HEK293 (cell line): ENCODE results near the gene EFNB1.

ENCODE experiments used
- BCL11A ChIP-seq: fragments of 450-650 bp; formaldehyde crosslinking; IDR thresholded peaks from 2 replicates; pipeline ENCODE4 v1.5.1; 2016; ENCODE audit warnings: low read depth, missing biosample characterization, missing genetic modification characterization
- EGR2 ChIP-seq: fragments of 450-650 bp; formaldehyde crosslinking; IDR thresholded peaks from 2 replicates; pipeline ENCODE4 v1.5.1; 2016; ENCODE audit warnings: low read depth, missing biosample characterization, missing genetic modification characterization
- MYNN ChIP-seq: fragments of 450-650 bp; formaldehyde crosslinking; IDR thresholded peaks from 2 replicates; pipeline ENCODE4 v1.5.1; 2016; ENCODE audit warnings: missing biosample characterization, missing genetic modification characterization, borderline replicate concordance
- ZBTB21 ChIP-seq: fragments of 450-650 bp; formaldehyde crosslinking; IDR thresholded peaks from 2 replicates; pipeline ENCODE4 v1.5.1; 2017; ENCODE audit warnings: missing biosample characterization, missing genetic modification characterization
- ZNF555 ChIP-seq: fragments of 450-650 bp; formaldehyde crosslinking; conservative IDR thresholded peaks from 2 replicates; pipeline ENCODE4 v1.5.1; 2017; ENCODE audit warnings: missing biosample characterization, mild to moderate bottlenecking, missing genetic modification characterization, inconsistent platforms
- ZNF621 ChIP-seq: fragments of 450-650 bp; formaldehyde crosslinking; IDR thresholded peaks from 2 replicates; pipeline ENCODE4 v1.5.1; 2017; ENCODE audit warnings: missing biosample characterization, missing genetic modification characterization
- ZNF629 ChIP-seq: fragments of 450-650 bp; formaldehyde crosslinking; IDR thresholded peaks from 2 replicates; pipeline ENCODE4 v1.5.1; 2017; ENCODE audit warnings: missing biosample characterization, missing genetic modification characterization
- TF ChIP-seq, protein P1 (sequence below): fragments of 450-650 bp; formaldehyde crosslinking; IDR thresholded peaks from 2 replicates; pipeline ENCODE4 v1.5.1; 2016; ENCODE audit warnings: missing biosample characterization, missing genetic modification characterization
- TF ChIP-seq, protein P2 (sequence below): sonication (generic); formaldehyde crosslinking; IDR thresholded peaks from 2 replicates; pipeline ENCODE4 v1.8.1; 2022; ENCODE audit warnings: mild to moderate bottlenecking, moderate library complexity, missing genetic modification reagents
- TF ChIP-seq, protein P3 (sequence below): fragments of 450-650 bp; formaldehyde crosslinking; IDR thresholded peaks from 2 replicates; pipeline ENCODE4 v1.5.1; 2016; ENCODE audit warnings: missing biosample characterization, missing genetic modification characterization
- TF ChIP-seq, protein P4 (sequence below): fragments of 450-650 bp; formaldehyde crosslinking; IDR thresholded peaks from 2 replicates; pipeline ENCODE4 v1.5.1; 2016; ENCODE audit warnings: missing biosample characterization, missing genetic modification characterization
- TF ChIP-seq, protein P5 (sequence below): fragments of 450-650 bp; formaldehyde crosslinking; IDR thresholded peaks from 2 replicates; pipeline ENCODE4 v1.5.1; 2017; ENCODE audit warnings: missing biosample characterization, missing genetic modification characterization
- TF ChIP-seq, protein P6 (sequence below): IDR thresholded peaks from 2 replicates; pipeline ENCODE4 v1.6.1; 2011; ENCODE audit warnings: mild to moderate bottlenecking, low read depth, low read length, borderline replicate concordance

DNA sequence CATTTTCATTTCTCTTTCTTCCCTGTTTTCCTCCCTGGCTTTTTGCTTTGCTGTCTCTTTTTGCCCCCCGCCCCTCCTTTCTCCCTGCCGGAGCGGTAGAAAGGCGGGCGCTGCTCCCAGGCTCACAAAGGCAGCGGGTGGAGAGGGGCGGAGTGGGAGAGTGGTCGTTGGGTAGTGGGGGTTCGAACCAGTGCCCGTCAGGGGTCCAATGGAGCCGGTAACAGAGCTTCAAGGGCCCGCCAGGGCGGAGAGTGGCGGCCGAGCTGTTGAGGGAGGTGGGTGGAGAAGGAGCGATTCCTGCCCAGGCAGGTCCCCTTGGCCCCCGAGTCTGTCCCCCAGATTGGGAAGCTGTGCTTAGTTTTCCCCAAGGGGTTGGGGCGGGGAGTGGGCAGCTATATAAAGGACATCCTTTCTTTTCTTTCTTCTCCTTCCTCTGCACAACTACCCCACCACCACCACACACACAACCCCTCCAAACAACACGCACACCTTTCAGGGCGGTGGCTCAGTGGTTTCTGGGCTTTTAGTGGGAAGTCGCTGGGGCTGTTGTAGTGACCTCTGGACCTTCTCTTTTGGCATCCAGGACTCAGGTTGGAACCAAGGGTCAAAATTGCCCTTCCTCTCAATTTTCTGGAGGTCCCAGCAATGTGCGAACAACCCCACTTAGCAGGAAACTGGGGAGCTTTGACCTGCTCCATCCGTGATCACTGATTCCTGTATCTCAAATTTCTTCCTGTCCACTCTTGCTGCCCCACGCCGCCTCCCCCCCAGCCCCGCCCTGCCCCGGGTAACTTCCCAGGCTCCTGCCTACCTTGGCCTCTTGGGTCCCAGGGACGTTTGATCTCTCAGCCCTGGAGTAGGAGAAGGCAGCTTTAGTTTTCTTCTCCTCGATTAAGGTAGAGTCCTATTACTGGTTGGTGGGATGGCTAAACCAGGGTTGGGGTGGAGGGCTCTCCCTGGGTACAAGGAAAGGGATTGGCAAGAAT lies 1.9 kb downstream of the EFNB1 start:
- TF ChIP-seq, protein P1, sequence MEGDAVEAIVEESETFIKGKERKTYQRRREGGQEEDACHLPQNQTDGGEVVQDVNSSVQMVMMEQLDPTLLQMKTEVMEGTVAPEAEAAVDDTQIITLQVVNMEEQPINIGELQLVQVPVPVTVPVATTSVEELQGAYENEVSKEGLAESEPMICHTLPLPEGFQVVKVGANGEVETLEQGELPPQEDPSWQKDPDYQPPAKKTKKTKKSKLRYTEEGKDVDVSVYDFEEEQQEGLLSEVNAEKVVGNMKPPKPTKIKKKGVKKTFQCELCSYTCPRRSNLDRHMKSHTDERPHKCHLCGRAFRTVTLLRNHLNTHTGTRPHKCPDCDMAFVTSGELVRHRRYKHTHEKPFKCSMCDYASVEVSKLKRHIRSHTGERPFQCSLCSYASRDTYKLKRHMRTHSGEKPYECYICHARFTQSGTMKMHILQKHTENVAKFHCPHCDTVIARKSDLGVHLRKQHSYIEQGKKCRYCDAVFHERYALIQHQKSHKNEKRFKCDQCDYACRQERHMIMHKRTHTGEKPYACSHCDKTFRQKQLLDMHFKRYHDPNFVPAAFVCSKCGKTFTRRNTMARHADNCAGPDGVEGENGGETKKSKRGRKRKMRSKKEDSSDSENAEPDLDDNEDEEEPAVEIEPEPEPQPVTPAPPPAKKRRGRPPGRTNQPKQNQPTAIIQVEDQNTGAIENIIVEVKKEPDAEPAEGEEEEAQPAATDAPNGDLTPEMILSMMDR (tag by site-specific recombination) = no peak
- TF ChIP-seq, protein P2, sequence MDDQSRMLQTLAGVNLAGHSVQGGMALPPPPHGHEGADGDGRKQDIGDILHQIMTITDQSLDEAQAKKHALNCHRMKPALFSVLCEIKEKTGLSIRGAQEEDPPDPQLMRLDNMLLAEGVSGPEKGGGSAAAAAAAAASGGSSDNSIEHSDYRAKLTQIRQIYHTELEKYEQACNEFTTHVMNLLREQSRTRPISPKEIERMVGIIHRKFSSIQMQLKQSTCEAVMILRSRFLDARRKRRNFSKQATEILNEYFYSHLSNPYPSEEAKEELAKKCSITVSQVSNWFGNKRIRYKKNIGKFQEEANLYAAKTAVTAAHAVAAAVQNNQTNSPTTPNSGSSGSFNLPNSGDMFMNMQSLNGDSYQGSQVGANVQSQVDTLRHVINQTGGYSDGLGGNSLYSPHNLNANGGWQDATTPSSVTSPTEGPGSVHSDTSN (CRISPR knock-in tag) = no peak
- TF ChIP-seq EGR2 (peak; percentile 66), ZNF629 (tag by site-specific recombination) (no peak), BCL11A (no peak), ZBTB21 (no peak), ZNF555 (no peak), MYNN (tag by site-specific recombination) (no peak), ZNF621 (no peak)
- TF ChIP-seq, protein P3, sequence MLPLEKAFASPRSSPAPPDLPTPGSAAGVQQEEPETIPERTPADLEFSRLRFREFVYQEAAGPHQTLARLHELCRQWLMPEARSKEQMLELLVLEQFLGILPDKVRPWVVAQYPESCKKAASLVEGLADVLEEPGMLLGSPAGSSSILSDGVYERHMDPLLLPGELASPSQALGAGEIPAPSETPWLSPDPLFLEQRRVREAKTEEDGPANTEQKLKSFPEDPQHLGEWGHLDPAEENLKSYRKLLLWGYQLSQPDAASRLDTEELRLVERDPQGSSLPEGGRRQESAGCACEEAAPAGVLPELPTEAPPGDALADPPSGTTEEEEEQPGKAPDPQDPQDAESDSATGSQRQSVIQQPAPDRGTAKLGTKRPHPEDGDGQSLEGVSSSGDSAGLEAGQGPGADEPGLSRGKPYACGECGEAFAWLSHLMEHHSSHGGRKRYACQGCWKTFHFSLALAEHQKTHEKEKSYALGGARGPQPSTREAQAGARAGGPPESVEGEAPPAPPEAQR (tag by site-specific recombination) = no peak
- TF ChIP-seq, protein P4, sequence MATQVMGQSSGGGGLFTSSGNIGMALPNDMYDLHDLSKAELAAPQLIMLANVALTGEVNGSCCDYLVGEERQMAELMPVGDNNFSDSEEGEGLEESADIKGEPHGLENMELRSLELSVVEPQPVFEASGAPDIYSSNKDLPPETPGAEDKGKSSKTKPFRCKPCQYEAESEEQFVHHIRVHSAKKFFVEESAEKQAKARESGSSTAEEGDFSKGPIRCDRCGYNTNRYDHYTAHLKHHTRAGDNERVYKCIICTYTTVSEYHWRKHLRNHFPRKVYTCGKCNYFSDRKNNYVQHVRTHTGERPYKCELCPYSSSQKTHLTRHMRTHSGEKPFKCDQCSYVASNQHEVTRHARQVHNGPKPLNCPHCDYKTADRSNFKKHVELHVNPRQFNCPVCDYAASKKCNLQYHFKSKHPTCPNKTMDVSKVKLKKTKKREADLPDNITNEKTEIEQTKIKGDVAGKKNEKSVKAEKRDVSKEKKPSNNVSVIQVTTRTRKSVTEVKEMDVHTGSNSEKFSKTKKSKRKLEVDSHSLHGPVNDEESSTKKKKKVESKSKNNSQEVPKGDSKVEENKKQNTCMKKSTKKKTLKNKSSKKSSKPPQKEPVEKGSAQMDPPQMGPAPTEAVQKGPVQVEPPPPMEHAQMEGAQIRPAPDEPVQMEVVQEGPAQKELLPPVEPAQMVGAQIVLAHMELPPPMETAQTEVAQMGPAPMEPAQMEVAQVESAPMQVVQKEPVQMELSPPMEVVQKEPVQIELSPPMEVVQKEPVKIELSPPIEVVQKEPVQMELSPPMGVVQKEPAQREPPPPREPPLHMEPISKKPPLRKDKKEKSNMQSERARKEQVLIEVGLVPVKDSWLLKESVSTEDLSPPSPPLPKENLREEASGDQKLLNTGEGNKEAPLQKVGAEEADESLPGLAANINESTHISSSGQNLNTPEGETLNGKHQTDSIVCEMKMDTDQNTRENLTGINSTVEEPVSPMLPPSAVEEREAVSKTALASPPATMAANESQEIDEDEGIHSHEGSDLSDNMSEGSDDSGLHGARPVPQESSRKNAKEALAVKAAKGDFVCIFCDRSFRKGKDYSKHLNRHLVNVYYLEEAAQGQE = no peak
- TF ChIP-seq, protein P5, sequence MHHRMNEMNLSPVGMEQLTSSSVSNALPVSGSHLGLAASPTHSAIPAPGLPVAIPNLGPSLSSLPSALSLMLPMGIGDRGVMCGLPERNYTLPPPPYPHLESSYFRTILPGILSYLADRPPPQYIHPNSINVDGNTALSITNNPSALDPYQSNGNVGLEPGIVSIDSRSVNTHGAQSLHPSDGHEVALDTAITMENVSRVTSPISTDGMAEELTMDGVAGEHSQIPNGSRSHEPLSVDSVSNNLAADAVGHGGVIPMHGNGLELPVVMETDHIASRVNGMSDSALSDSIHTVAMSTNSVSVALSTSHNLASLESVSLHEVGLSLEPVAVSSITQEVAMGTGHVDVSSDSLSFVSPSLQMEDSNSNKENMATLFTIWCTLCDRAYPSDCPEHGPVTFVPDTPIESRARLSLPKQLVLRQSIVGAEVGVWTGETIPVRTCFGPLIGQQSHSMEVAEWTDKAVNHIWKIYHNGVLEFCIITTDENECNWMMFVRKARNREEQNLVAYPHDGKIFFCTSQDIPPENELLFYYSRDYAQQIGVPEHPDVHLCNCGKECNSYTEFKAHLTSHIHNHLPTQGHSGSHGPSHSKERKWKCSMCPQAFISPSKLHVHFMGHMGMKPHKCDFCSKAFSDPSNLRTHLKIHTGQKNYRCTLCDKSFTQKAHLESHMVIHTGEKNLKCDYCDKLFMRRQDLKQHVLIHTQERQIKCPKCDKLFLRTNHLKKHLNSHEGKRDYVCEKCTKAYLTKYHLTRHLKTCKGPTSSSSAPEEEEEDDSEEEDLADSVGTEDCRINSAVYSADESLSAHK (tag by site-specific recombination) = no peak
- TF ChIP-seq, protein P6, sequence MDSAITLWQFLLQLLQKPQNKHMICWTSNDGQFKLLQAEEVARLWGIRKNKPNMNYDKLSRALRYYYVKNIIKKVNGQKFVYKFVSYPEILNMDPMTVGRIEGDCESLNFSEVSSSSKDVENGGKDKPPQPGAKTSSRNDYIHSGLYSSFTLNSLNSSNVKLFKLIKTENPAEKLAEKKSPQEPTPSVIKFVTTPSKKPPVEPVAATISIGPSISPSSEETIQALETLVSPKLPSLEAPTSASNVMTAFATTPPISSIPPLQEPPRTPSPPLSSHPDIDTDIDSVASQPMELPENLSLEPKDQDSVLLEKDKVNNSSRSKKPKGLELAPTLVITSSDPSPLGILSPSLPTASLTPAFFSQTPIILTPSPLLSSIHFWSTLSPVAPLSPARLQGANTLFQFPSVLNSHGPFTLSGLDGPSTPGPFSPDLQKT = no peak
